ENCODE data around the gene ELAPOR1. TPM values are rescaled to one million over a fixed set of nuclear protein-coding genes. Genes with fewer than 3 reads are reported as not detected.

The ELAPOR1 gene
- total RNA-seq, 1 donor, result 0.43 TPM

- peak; percentile 37 for DNase-seq (ENCODE audit: low read depth)
- no peak overlapping the region for H3K4me3 ChIP-seq (ENCODE audit: low read depth, low read length)
- TF ChIP-seq CTCF (IDR thresholded peaks at IDR 0.05; ENCODE audit: insufficient read depth, low read depth, low read length), result no peak
Measured at GRCh38 chr1:109148987-109149561, 35.2 kb downstream of the ELAPOR1 start.

- no peak for DNase-seq (ENCODE audit: low read depth)
- H3K4me3 ChIP-seq (ENCODE audit: low read depth, low read length), result no peak overlapping the region
- TF ChIP-seq CTCF (IDR thresholded peaks at IDR 0.05; ENCODE audit: insufficient read depth, low read depth, low read length), result no peak
Measured at GRCh38 chr1:109149874-109150601, 36.1 kb downstream of the ELAPOR1 start.

DNA sequence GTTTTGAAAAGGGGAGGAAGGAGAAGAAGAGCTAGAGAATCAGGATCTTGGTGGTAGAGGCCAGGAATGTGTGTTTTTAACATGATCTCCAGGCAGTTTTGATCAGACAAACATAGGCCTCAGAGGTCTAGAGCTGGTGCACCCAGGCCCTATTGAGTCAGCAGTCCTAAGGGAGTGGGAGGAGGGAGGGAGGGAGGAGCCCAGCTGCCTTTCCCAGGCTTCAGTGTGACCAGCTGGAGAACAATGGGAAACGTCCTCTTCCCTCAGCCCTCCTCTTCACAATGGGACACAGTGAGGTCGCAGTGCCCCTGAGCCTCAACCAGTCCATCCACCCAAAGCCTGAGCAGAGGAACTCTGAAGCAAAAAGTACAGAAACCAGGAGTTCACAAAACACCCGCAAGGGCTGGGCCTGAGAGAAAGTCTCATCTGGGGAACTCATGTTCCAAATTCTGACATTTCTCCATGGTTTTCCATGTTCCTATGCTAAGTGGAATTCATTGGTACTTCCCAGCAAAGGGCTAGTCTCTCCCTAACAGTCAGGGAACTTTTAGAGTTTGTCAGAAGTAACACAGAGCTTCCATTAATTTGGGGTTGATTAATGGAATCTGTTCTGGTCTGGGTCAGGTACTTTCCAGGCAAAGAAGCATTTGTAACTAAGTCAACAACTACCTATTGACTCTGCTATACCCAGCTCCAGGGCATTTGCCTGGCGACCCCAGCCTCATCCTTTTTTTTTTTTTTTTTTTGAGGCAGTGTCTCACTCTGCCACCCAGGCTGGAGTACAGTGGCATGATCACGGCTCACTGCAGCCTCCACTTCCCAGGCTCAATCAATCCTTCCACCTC is 37.5 kb downstream of the ELAPOR1 start:
- no peak overlapping the region for H3K4me3 ChIP-seq (ENCODE audit: low read depth, low read length)
- no peak for TF ChIP-seq CTCF (IDR thresholded peaks at IDR 0.05; ENCODE audit: insufficient read depth, low read depth, low read length)
- DNase-seq (ENCODE audit: low read depth), result peak; percentile 64

GRCh38 chr1:109152196-109152595 is 38.3 kb downstream of the ELAPOR1 start:
- TF ChIP-seq CTCF (IDR thresholded peaks at IDR 0.05; ENCODE audit: insufficient read depth, low read depth, low read length), result no peak
- no peak overlapping the region for H3K4me3 ChIP-seq (ENCODE audit: low read depth, low read length)

GRCh38 chr1:109156916-109157385 is 43.0 kb downstream of the ELAPOR1 start:
- TF ChIP-seq CTCF (IDR thresholded peaks at IDR 0.05; ENCODE audit: insufficient read depth, low read depth, low read length), result no peak
- no peak for DNase-seq (ENCODE audit: low read depth)

More at GRCh38 chr1:109152196-109152595, 38.3 kb downstream of the ELAPOR1 start:
- DNase-seq (ENCODE audit: low read depth), result no peak

DNA sequence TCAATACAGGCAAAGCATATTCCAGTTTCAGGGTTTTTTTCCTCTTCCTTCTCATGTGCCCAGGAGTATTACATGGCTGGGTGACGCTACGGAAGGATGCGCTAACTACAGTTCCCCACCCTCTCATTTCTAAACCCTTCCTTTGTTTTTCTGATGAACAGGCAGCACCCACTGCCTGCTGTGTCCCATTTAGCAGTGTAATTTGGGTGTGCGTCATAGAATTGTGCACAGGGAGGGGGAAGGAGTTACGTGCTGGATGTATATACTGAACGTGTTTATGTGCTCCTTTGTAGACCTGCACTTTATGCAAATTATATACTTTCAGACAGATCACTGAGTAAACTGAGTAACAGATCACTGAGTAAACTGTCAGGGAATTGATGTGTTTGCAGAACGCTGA is 44.5 kb downstream of the ELAPOR1 start:
- no peak for TF ChIP-seq CTCF (IDR thresholded peaks at IDR 0.05; ENCODE audit: insufficient read depth, low read depth, low read length)

More at GRCh38 chr1:109156916-109157385, 43.0 kb downstream of the ELAPOR1 start:
- H3K4me3 ChIP-seq (ENCODE audit: low read depth, low read length), result no peak overlapping the region

More for the DNA sequence above, 44.5 kb downstream of the ELAPOR1 start:
- no peak for DNase-seq (ENCODE audit: low read depth)
- H3K4me3 ChIP-seq (ENCODE audit: low read depth, low read length), result no peak overlapping the region

Measured in fibroblast of villous mesenchyme (primary cell).